Measurements from ENCODE around the gene RNF212.
"Not testable (repeated sequence)": the region's sequence is repeated elsewhere in the genome, so short reads cannot be mapped to it uniquely, and the experiment has no call there.

Gene RNF212

DNA sequence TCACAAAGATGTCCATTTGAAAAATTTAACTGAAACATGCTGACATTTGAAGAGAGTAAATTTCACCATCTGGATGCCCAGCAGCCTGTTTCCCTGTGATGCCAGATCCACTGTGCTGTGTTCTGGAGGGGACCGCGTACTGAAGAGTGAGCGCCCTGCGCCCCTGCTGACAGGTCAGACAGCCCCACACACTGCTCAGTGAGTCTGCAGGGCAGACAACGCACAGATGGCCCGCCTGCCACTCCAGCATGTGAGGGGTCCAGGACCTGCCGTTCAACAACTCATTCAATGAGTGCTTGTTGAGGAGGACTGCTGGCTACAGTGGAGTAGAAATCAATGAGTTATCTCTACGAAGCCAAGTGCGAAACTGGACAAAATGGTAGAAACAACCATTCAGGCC, 52.7 kb downstream of the RNF212 start:
- no peak for DNase-seq

DNA sequence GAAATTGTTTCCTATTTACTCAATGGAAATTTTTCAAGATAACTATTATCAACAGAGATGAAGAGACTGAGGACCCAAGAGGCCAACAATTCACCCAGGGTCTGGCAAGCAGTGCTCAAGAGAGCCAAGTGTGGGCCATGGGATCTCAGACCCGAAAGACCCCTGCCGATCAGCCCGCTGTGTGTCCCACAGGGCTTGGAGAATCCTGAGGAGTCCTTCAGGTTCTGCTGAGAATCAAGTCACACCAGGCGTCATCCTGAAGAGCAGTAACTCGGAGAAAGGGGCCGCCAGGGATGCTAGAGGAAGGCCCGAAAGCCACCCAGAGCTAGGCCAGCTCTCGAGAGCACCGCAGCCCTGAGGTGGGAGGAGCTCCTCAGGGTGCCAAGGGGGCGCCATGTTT, 53.2 kb downstream of the RNF212 start:
- no peak for DNase-seq

DNA sequence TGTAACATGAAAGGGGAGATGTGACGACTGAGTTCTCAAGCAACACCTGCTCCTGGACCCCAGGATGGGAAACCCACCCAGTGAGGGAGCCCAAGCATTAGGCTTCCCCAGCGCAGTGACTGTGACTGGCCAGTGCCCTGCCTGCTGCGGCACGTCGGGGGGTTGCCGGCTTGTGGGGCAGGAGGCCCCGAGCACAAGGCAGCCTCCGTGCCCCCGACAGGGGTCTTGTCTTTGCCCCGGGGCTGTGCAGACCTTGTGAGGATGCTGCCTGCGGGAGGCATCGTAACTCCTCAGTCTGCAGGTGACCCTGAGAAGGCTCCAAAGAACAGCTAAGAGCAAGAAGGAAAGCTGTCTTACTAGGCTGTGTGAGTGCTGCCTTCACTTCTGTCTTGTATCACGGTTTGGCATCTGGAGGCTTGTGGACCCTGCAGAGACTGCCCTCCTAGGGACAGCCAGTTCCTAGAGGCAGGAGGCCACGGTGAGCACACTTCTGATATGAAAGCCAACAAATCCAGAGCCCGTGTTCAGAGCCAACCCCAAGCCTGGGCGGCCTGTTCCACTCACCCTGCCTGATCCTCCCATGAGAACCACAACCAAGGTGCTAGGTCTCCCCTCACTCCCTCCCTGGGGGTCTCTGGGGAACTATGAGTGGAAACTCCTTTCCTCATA, 54.2 kb downstream of the RNF212 start:
- no peak for DNase-seq

- DNase-seq, result no peak
These were observed 55.0 kb downstream of the RNF212 start for GRCh38 chr4:1058198-1058996.

- no peak for DNase-seq
These were observed 56.0 kb downstream of the RNF212 start for GRCh38 chr4:1057403-1057745.

- DNase-seq, result no peak
These were observed 56.5 kb downstream of the RNF212 start for GRCh38 chr4:1056671-1057402.

DNA sequence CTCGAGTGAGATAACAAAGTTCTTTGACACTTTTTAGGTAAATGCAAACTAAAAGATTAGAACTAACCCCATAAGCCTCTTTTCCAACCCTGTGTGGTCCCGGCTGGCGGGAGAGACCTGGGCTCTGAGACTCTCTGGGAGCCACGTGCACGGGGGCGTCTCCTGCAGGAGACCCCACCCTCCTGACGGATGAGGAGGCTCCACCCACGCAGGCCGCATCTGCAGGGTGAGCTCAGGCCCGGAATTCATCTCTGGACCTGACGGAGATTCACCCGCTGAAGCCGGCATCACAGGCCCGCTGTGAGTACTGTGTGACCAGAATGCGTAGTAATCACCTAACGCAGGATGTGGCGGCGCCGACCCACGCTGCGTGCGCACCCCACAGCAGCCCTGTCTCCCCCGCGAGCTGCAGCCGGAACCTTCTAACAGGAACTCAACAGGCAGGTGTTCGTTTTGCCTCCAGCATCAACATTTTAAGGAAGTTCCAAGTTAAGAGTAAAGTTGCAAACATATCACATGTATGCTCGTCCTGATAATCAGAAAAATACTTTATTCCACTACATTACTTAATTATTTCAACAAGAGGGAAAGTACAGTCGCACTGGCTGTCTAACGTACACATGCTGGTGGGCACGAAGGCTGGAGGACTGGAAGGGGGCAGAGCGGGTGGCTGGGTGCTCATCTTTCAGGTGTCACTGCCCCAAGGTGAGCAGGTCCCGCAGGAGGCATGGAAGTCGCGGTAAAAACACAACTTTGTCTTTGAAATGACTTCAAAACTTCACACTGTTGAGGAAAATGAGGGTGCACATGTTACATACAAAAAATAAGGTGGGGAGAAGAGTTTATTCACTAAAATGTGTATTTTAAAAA, 57.4 kb downstream of the RNF212 start:
- peak in 1 of 2 experiments; percentile 26 for DNase-seq

DNA sequence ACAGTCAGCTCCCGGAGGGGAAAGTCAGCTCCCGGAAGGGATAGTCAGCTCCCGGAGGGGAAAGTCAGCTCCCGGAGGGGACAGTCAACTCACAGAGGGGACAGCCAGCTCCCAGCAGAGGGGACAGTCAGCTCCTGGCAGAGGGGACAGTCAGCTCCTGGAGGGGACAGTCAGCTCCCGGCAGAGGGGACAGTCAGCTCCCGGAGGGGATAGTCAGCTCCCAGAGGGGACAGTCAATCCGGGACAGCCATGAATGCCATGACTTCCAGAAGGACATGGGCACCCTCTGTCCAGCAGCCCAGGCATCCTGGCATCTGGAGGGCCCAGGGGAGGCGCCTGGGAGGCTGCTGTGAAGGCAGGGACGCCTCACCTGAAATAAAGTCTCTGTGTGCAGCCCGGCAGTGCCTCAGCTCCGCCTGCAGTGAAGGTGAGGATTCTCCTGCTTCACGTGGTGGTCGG, 58.1 kb downstream of the RNF212 start:
- not testable (repeated sequence) for DNase-seq

DNA sequence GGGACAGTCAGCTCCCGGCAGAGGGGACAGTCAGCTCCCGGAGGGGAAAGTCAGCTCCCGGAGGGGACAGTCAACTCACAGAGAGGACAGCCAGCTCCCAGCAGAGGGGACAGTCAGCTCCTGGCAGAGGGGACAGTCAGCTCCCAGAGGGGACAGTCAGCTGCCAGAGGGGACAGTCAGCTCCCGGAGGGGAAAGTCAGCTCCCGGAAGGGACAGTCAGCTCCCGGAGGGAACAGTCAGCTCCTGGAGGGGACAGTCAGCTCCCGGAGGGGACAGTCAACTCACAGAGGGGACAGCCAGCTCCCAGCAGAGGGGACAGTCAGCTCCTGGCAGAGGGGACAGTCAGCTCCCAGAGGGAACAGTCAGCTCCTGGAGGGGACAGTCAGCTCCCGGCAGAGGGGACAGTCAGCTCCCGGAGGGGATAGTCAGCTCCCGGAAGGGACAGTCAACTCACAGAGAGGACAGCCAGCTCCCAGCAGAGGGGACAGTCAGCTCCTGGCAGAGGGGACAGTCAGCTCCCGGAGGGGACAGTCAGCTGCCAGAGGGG, 58.6 kb downstream of the RNF212 start:
- not testable (repeated sequence) for DNase-seq

GRCh38 chr4:1053891-1054290, 59.5 kb downstream of the RNF212 start:
- not testable (repeated sequence) for DNase-seq

- no peak for DNase-seq
These were observed 60.2 kb downstream of the RNF212 start for GRCh38 chr4:1053080-1053661.

DNA sequence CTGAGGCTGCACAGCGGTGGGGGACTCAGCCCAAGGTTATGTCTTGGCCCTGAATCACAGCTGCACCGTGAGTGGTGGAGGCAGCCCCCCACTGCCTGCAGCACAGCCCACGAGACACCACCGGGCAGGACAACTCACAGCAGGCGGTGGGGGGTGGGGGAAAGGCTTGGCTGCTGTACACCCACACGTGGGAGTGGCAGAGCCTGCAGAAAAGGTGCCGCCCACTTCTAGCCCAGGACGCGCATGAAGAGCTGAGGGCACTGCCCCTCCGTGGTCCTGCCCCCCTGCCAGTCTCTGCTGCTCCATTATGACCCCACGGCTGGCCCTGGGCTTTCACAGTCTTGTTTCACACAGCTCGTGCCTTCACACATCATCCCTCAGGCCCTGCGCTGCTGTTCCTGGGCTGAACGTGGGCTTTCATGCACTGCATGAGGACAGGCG, 61.1 kb downstream of the RNF212 start:
- no peak for DNase-seq

DNA sequence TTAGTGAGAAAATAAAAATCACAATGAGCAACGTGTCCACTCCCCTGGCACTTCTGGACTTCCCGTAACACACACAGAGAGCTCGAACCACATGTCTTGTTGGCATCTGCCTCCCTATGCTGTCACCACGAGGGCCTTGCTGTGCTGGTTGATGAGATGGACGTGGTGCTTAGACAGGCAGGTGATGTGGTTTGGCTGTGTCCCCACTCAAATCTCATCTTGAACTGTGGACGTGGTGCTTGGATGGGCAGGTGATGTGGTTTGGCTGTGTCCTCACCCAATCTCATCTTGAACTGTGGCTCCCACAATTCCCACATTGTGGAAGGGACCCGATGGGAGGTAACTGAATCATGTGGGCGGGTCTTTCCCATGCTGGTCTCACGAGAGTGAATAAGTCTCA, 61.9 kb downstream of the RNF212 start:
- no peak for DNase-seq

- DNase-seq, result no peak
These were observed 62.7 kb downstream of the RNF212 start for GRCh38 chr4:1050486-1051213.

DNA sequence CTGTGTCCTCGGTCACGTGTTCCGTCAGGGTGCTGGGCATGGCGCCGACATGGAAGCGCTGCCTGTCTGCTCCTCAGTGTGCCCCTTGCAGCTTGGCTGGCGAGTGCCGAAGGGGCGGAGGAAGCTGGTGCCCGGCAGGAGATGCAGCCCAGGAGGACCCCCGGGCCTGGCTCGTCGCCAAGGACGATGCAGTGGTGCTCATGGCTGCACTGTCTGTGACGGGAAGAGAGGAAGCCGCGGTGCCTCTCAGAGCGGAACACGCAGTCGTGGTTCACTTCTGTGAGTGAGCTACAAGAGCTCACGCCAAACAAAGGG, 63.8 kb downstream of the RNF212 start:
- DNase-seq, result no peak

GRCh38 chr4:1048773-1049590, 64.4 kb downstream of the RNF212 start:
- no peak for DNase-seq

GRCh38 chr4:1047976-1048772, 65.2 kb downstream of the RNF212 start:
- DNase-seq, result no peak

- no peak for DNase-seq
These were observed 66.0 kb downstream of the RNF212 start for GRCh38 chr4:1047106-1047975.

- not testable (repeated sequence) for DNase-seq
These were observed 66.8 kb downstream of the RNF212 start for GRCh38 chr4:1046581-1047011.
